Mesenchymal stem cell (in vitro differentiated cells and primary cell): ENCODE measurements around the gene DPP6.
"Not testable (repeated sequence)": the region's sequence is repeated elsewhere in the genome, so short reads cannot be mapped to it uniquely, and the experiment has no call there.

ENCODE experiments used
- DNase-seq: peaks from one replicate; pipeline ENCODE4 v3.0.0-alpha.2; 2013
- H2AFZ ChIP-seq: one replicate; pipeline ENCODE4 v1.6.1; 2013; ENCODE audit warnings: low read depth, mild to moderate bottlenecking, control low read depth, inconsistent platforms, low read length, moderate library complexity
- H2AK5ac ChIP-seq: 2 replicates; pipeline ENCODE4 v1.6.1; 2013; ENCODE audit warnings: low read length, moderate library complexity, mild to moderate bottlenecking, inconsistent platforms; ENCODE audit not compliant: severe bottlenecking
- H2BK120ac ChIP-seq: one replicate; pipeline ENCODE4 v1.6.1; 2013; ENCODE audit warnings: low read depth, mild to moderate bottlenecking, inconsistent platforms, low read length, moderate library complexity
- H2BK12ac ChIP-seq, 2 experiments: one replicate each; pipeline ENCODE4 v1.6.1; 2013; ENCODE audit warnings: inconsistent platforms in 2 of 2, low read length in 2 of 2, mild to moderate bottlenecking in 2 of 2, moderate library complexity in 2 of 2, control low read depth in 1 of 2
- H2BK15ac ChIP-seq: one replicate; pipeline ENCODE4 v1.6.1; 2013; ENCODE audit warnings: mild to moderate bottlenecking, low read depth, inconsistent platforms; ENCODE audit not compliant: poor library complexity, severe bottlenecking
- H2BK5ac ChIP-seq: 2 replicates; pipeline ENCODE4 v1.6.1; 2013; ENCODE audit warnings: low read depth, mild to moderate bottlenecking, low read length, control low read depth, inconsistent platforms; ENCODE audit not compliant: poor library complexity, severe bottlenecking
- H3K14ac ChIP-seq, 2 experiments: one replicate each; pipeline ENCODE4 v1.6.1; 2013; ENCODE audit warnings: inconsistent platforms in 2 of 2, low read length in 2 of 2, control low read depth in 1 of 2, mild to moderate bottlenecking in 1 of 2, moderate library complexity in 1 of 2
- H3K18ac ChIP-seq, 2 experiments: one replicate each; pipeline ENCODE4 v1.6.1; 2013; ENCODE audit warnings: inconsistent platforms in 2 of 2, low read length in 2 of 2, control low read depth in 1 of 2, low read depth in 1 of 2, mild to moderate bottlenecking in 1 of 2
- H3K23ac ChIP-seq, 2 experiments: one replicate each; pipeline ENCODE4 v1.6.1; 2013; ENCODE audit warnings: inconsistent platforms in 2 of 2, low read length in 2 of 2, mild to moderate bottlenecking in 2 of 2, moderate library complexity in 2 of 2, control low read depth in 1 of 2
- H3K27ac ChIP-seq: 2 replicates; pipeline ENCODE4 v1.5.1; 2013; ENCODE audit warnings: mild to moderate bottlenecking, moderate library complexity, low read length, control low read depth, inconsistent platforms; ENCODE audit not compliant: poor library complexity, severe bottlenecking
- H3K27me3 ChIP-seq, 2 experiments: 2 replicates each; pipeline versions ENCODE4 v1.6.1 to v1.7.0; 2013; ENCODE audit warnings: low read length in 2 of 2, mild to moderate bottlenecking in 2 of 2, moderate library complexity in 2 of 2, control low read depth in 1 of 2, inconsistent platforms in 1 of 2; ENCODE audit not compliant: control insufficient read depth in 1 of 2, insufficient read depth in 1 of 2
- H3K36me3 ChIP-seq, 2 experiments: 2 replicates each; pipeline versions ENCODE4 v1.6.1 to v1.7.0; 2013; ENCODE audit warnings: low read length in 2 of 2, control low read depth in 1 of 2, inconsistent platforms in 1 of 2, low read depth in 1 of 2, mild to moderate bottlenecking in 1 of 2; ENCODE audit not compliant: insufficient read depth in 2 of 2, control insufficient read depth in 1 of 2
- H3K4ac ChIP-seq, 2 experiments: one replicate each; pipeline ENCODE4 v1.6.1; 2013; ENCODE audit warnings: inconsistent platforms in 2 of 2, low read length in 2 of 2, mild to moderate bottlenecking in 2 of 2, moderate library complexity in 2 of 2, control low read depth in 1 of 2, low read depth in 1 of 2
- H3K4me1 ChIP-seq: 2 replicates; pipeline ENCODE4 v1.6.1; 2013; ENCODE audit warnings: low read depth, low read length, control low read depth; ENCODE audit not compliant: control insufficient read depth, insufficient read depth
- H3K4me2 ChIP-seq: 2 replicates; pipeline ENCODE4 v1.6.1; 2013; ENCODE audit warnings: low read length, mild to moderate bottlenecking, inconsistent platforms; ENCODE audit not compliant: poor library complexity, severe bottlenecking
- H3K4me3 ChIP-seq, 2 experiments: 2 replicates each; pipeline versions ENCODE4 v1.5.1 to v1.7.0; 2013; ENCODE audit warnings: low read length in 2 of 2, mild to moderate bottlenecking in 2 of 2, control low read depth in 1 of 2, low read depth in 1 of 2; ENCODE audit not compliant: insufficient read depth in 1 of 2
- H3K79me1 ChIP-seq: replicated peaks from 2 replicates; pipeline ENCODE4 v1.6.1; 2013; ENCODE audit warnings: mild to moderate bottlenecking, control low read depth, low read length, inconsistent platforms; ENCODE audit not compliant: poor library complexity, severe bottlenecking
- H3K9ac ChIP-seq: 2 replicates; pipeline ENCODE4 v1.7.0; 2013; ENCODE audit warnings: mild to moderate bottlenecking, low read length, moderate library complexity
- H3K9me3 ChIP-seq: 2 replicates; pipeline ENCODE4 v1.7.0; 2013; ENCODE audit warnings: mild to moderate bottlenecking, low read length; ENCODE audit not compliant: control insufficient read depth
- H4K8ac ChIP-seq: one replicate; pipeline ENCODE4 v1.6.1; 2013; ENCODE audit warnings: inconsistent platforms, mild to moderate bottlenecking, low read length, moderate library complexity
- H4K91ac ChIP-seq: one replicate; pipeline ENCODE4 v1.6.1; 2013; ENCODE audit warnings: mild to moderate bottlenecking, low read length, inconsistent platforms
- WGBS: methylation state at CpG from one replicate; pipeline ENCODE4 v1.1.7; 2013; ENCODE audit warnings: mixed read lengths; 5-methylcytosine and 5-hydroxymethylcytosine counted together

Gene DPP6

GRCh38 chr7:154132617-154133016 lies 80.4 kb downstream of the DPP6 start:
- H3K79me1 ChIP-seq, DNase-seq, H3K9me3 ChIP-seq, H3K4me2 ChIP-seq, H3K27ac ChIP-seq, H3K4ac ChIP-seq, H3K14ac ChIP-seq, H2BK5ac ChIP-seq, H2AK5ac ChIP-seq, H3K9ac ChIP-seq, H3K36me3 ChIP-seq, H3K23ac ChIP-seq, H2BK12ac ChIP-seq, H3K18ac ChIP-seq, H3K4me1 ChIP-seq, H4K8ac ChIP-seq, H3K27me3 ChIP-seq, H2BK120ac ChIP-seq, H2AFZ ChIP-seq, H2BK15ac ChIP-seq, H3K4me3 ChIP-seq, H4K91ac ChIP-seq: not testable (repeated sequence)
- WGBS: 65% methylated on average over 1 of the region's 4 CpGs

- H3K27ac ChIP-seq, H3K36me3 ChIP-seq, H3K79me1 ChIP-seq, H2AK5ac ChIP-seq, H2BK120ac ChIP-seq, H3K9ac ChIP-seq, H3K4me2 ChIP-seq, H2BK5ac ChIP-seq, H4K91ac ChIP-seq, H3K4me3 ChIP-seq, H2AFZ ChIP-seq, H3K23ac ChIP-seq, H3K27me3 ChIP-seq, H3K14ac ChIP-seq, H2BK12ac ChIP-seq, H2BK15ac ChIP-seq, H3K18ac ChIP-seq, H3K4ac ChIP-seq, DNase-seq, H4K8ac ChIP-seq, H3K9me3 ChIP-seq, H3K4me1 ChIP-seq: not testable (repeated sequence)
- whole genome bisulfite sequencing: 90% methylated on average over 3 of the region's 7 CpGs
These were observed 81.6 kb downstream of the DPP6 start for GRCh38 chr7:154133703-154134277.

GRCh38 chr7:154134698-154135097 lies 82.5 kb downstream of the DPP6 start:
- not testable (repeated sequence) for H4K91ac ChIP-seq, H3K4me3 ChIP-seq, H4K8ac ChIP-seq, H2BK12ac ChIP-seq, H3K79me1 ChIP-seq, H2BK5ac ChIP-seq, H3K23ac ChIP-seq, H3K14ac ChIP-seq, H3K18ac ChIP-seq, H2AFZ ChIP-seq, H3K9ac ChIP-seq, H2BK15ac ChIP-seq, H2AK5ac ChIP-seq, H3K4me2 ChIP-seq, H3K27ac ChIP-seq, H3K36me3 ChIP-seq, H3K27me3 ChIP-seq, H3K4ac ChIP-seq, H3K4me1 ChIP-seq, H3K9me3 ChIP-seq, H2BK120ac ChIP-seq, DNase-seq
- no CpG with 5 or more reads among the region's 1 CpG for WGBS

DNA sequence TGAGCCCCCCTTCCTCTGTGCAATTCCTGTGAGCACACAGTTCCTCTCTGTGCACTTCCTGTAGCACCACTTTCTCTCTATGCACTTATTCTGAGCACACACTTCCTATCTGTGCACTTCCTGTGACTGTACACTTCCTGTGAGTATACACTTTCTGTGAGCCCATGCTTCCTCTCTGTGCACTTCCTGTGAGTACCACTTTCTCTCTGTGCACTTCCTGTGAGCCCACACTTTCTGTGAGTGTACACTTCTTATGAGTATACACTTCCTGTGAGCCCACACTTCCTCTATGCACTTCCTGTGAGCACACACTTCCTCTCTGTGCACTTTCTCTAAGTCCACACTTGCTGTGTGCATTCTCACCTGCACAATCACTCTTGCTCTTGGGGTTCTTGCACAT lies 83.4 kb downstream of the DPP6 start:
- H3K4me3 ChIP-seq, DNase-seq, H3K36me3 ChIP-seq, H3K4me2 ChIP-seq, H3K27ac ChIP-seq, H3K9me3 ChIP-seq, H2AFZ ChIP-seq, H2BK12ac ChIP-seq, H3K18ac ChIP-seq, H4K91ac ChIP-seq, H3K14ac ChIP-seq, H3K23ac ChIP-seq, H2BK15ac ChIP-seq, H3K4me1 ChIP-seq, H3K27me3 ChIP-seq, H4K8ac ChIP-seq, H2AK5ac ChIP-seq, H3K9ac ChIP-seq, H2BK5ac ChIP-seq, H2BK120ac ChIP-seq, H3K4ac ChIP-seq, H3K79me1 ChIP-seq: not testable (repeated sequence)
